HepG2 (cell line): ENCODE data around the gene SPPL2B. TPM values are rescaled to one million over a fixed set of nuclear protein-coding genes. Genes with fewer than 3 reads are reported as not detected.

Experiments used
- ATAC-seq: fragments of 200-7000 bp; cut with Tn5 transposase; 3 replicates; pipeline ENCODE4 v1.9.1; 2020; ENCODE audit warnings: mild to moderate bottlenecking, moderate library complexity
- BruUV-seq: library from RNA; stranded (reverse); fragments of 400-500 nt; replicated peaks from 2 replicates; lab custom pipeline; 2021; lab: Mats Ljungman, UMichigan
- CTCF ChIA-PET: fragments of 300-600 bp; formaldehyde crosslinking; extraction: SDS; loops from one replicate; lab custom pipeline; 2021; ENCODE audit warnings: low total read pairs, inconsistent platforms, low intra/inter-chr PET ratio; lab: Yijun Ruan, JAX
- POLR2A ChIA-PET: fragments of 350-600 bp; sonication (Branson Sonifier 250); formaldehyde crosslinking; loops from one replicate; lab custom pipeline; 2020; ENCODE audit warnings: antibody characterized with exemption, inconsistent platforms; lab: Yijun Ruan, JAX
- DNase-seq: peaks from one replicate; pipeline ENCODE4 v3.0.0-alpha.2; 2015; ENCODE audit warnings: low spot score
- FAIRE-seq: peaks from 3 replicates; lab custom pipeline; 2011; peaks lifted over from hg19 to GRCh38; lab: Jason Lieb, UNC
- H2AFZ ChIP-seq: one replicate; pipeline ENCODE4 v1.6.1; 2011; ENCODE audit warnings: low read length, inconsistent platforms
- H3K27ac ChIP-seq: fragments of 300-600 bp; 3 replicates; pipeline ENCODE4 v1.8.0; 2011; ENCODE audit warnings: mixed run types, mild to moderate bottlenecking, mixed read lengths, low read length, inconsistent platforms; ENCODE audit not compliant: insufficient read depth; ENCODE audit errors: extremely low read length
- H3K27me3 ChIP-seq, 2 experiments: fragments of 200-600 bp in 1 of 2; 2 replicates in 1 of 2; 3 replicates in 1 of 2; pipeline versions ENCODE4 v1.6.0 to v1.8.0; 2011; ENCODE audit warnings: low read length in 2 of 2, mild to moderate bottlenecking in 2 of 2, moderate library complexity in 2 of 2, inconsistent platforms in 1 of 2; ENCODE audit not compliant: insufficient read depth in 2 of 2, control insufficient read depth in 1 of 2
- H3K36me3 ChIP-seq, 2 experiments: fragments of 200-600 bp in 1 of 2; replicated peaks in 1 of 2; 2 replicates in 1 of 2; 3 replicates in 1 of 2; pipeline versions ENCODE4 v1.5.1 to v1.8.0; 2011; ENCODE audit warnings: low read length in 2 of 2, inconsistent platforms in 1 of 2; ENCODE audit not compliant: insufficient read depth in 2 of 2, control insufficient read depth in 1 of 2
- H3K4me1 ChIP-seq: 2 replicates; pipeline ENCODE4 v1.5.1; 2012; ENCODE audit warnings: low read length, inconsistent platforms; ENCODE audit not compliant: insufficient read depth
- H3K4me2 ChIP-seq: 2 replicates; pipeline ENCODE4 v1.6.0; 2011; ENCODE audit warnings: low read depth, low read length, inconsistent platforms
- H3K4me3 ChIP-seq, 3 experiments: fragments of 200-600 bp in 1 of 3; sonication (generic), shearing (Covaris generic) in 1 of 3; replicated peaks in 1 of 3; 2 replicates each; pipeline ENCODE4 v1.5.1; 2011 to 2016; ENCODE audit warnings: low read length in 3 of 3, inconsistent platforms in 2 of 3, low read depth in 2 of 3, mild to moderate bottlenecking in 2 of 3, control low read depth in 1 of 3, mixed read lengths in 1 of 3; ENCODE audit not compliant: insufficient read depth in 1 of 3
- H3K79me2 ChIP-seq: one replicate; pipeline ENCODE4 v1.6.1; 2011; ENCODE audit warnings: low read length, inconsistent platforms; ENCODE audit not compliant: insufficient read depth
- H3K9ac ChIP-seq: 2 replicates; pipeline ENCODE4 v1.6.0; 2011; ENCODE audit warnings: mild to moderate bottlenecking, low read depth, low read length, inconsistent platforms; ENCODE audit not compliant: insufficient read depth
- H3K9me3 ChIP-seq: 2 replicates; pipeline ENCODE4 v1.5.1; 2012; ENCODE audit warnings: mild to moderate bottlenecking, low read length
- H4K20me1 ChIP-seq: 2 replicates; pipeline ENCODE4 v1.6.0; 2011; ENCODE audit warnings: inconsistent platforms, mild to moderate bottlenecking, low read length, moderate library complexity; ENCODE audit not compliant: insufficient read depth
- AHR ChIP-seq: IDR thresholded peaks from 2 replicates; pipeline ENCODE4 v1.6.1; 2018; ENCODE audit warnings: missing genetic modification reagents, missing compliant biosample characterization
- NFYB ChIP-seq: sonication (generic); formaldehyde crosslinking; IDR thresholded peaks from 2 replicates; pipeline ENCODE4 v1.4.0; 2020; ENCODE audit warnings: missing genetic modification reagents
- PAF1 ChIP-seq: IDR thresholded peaks from 2 replicates; pipeline ENCODE4 v1.6.1; 2016; ENCODE audit warnings: missing genetic modification reagents, missing compliant biosample characterization
- TEAD2 ChIP-seq: sonication (generic); formaldehyde crosslinking; IDR thresholded peaks from 2 replicates; pipeline ENCODE4 v1.9.0; 2021; ENCODE audit warnings: missing genetic modification reagents
- ZBTB7A ChIP-seq: sonication (generic); formaldehyde crosslinking; IDR thresholded peaks from 2 replicates; pipeline ENCODE4 v1.8.0; 2022; ENCODE audit warnings: mild to moderate bottlenecking, missing genetic modification reagents
- ZNF121 ChIP-seq: sonication (generic); formaldehyde crosslinking; IDR thresholded peaks from 2 replicates; pipeline ENCODE4 v1.5.0; 2020; ENCODE audit warnings: mild to moderate bottlenecking, missing genetic modification reagents
- ZNF782 ChIP-seq: sonication (generic); formaldehyde crosslinking; IDR thresholded peaks from 2 replicates; pipeline ENCODE4 v1.4.0; 2020; ENCODE audit warnings: missing genetic modification reagents, mild to moderate bottlenecking, borderline replicate concordance
- WGBS: methylation state at CpG from one replicate; pipeline ENCODE4 v1.1.6; 2017; ENCODE audit warnings: low lambda C conversion rate; 5-methylcytosine and 5-hydroxymethylcytosine counted together
- in situ Hi-C: cut with HindIII; loops from 2 replicates; pipeline ENCODE4 v1.10.0; 2017; ENCODE audit warnings: low pct_unique_long_range_greater_than_20kb; ENCODE audit not compliant: extremely low pct_ligation_motif_present
- intact Hi-C: fragments of 100-400 bp; cut with micrococcal nuclease; formaldehyde crosslinking; loops from one replicate; pipeline ENCODE4 v1.10.0; 2022; ENCODE audit not compliant: unreplicated experiment
- polyA plus RNA-seq, 8 experiments: library from polyadenylated mRNA; depleted of rRNA in 3 of 8; stranded (reverse) in 7 of 8; unstranded in 1 of 8; fragments of >200 nt; fragmentation: Illumina TruSeq in 4 of 8; extraction: Trizol in 4 of 8; gene quantifications; 2 replicates each; pipeline versions ENCODE4 v1.2.1 to v1.2.3, GENCODE V29; 2011 to 2016; ENCODE audit warnings: low read depth in 4 of 8, missing spikeins in 1 of 8, mixed read lengths in 1 of 8; ENCODE audit not compliant: insufficient read depth in 1 of 8
- total RNA-seq, 5 experiments: library from RNA; depleted of rRNA; stranded (reverse); fragments of >200 nt; fragmentation: Illumina TruSeq; extraction: Trizol; gene quantifications; 2 replicates each; pipeline ENCODE4 v1.2.3, GENCODE V29; 2016; ENCODE audit warnings: low read depth in 1 of 5
- TF ChIP-seq, protein P1 (sequence below): sonication (generic); formaldehyde crosslinking; IDR thresholded peaks from 2 replicates; pipeline ENCODE4 v1.5.1; 2020; ENCODE audit warnings: mild to moderate bottlenecking, missing genetic modification reagents, moderate library complexity

SPPL2B gene
- total and polyA plus RNA-seq, 2 of the 13 experiments (the other 11 are each of a cell fraction or from before 2014, with no cell fraction given), result 14.9 to 15.2 TPM

DNA sequence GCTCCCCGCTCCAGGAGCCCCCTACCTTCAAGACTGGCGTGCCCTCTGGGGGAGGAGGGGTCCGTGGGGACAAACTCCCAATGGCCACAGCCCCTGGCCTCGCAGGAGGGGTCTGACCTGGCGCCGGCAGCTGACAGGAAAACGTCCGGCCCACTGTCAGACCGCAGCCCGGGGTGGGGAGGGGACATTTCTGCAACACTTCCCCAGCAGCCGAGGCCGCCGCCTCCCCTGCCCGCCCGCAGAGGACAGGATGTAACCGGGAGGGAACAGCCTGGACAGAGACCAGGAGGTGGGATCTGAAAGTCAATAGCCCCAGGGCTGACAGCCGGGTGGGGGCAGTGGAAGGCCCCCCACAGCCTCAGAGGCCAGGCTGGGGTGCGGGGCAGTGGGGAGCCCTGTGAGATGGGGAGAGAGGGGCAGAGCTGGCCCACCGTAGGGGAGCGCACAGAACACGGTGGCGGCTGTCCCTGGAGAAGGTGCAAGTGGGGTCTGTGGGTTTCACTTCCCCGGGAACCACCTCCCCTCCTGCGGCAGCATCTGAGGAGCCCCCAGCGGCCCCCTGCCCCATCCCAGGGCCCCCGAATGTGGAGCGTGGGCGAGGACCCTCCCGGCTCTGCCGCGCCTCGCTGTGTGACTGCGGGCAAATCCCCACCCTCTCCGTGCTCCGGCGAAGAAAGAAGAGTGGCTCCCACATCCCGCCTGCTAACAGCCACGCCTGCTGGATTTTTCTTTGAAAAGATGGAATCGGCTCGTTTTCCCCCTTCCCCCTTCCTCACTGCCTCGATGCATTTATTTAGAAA is 46.2 kb upstream of the SPPL2B start, which contains the start of gene PEAK3 (continued):
- TF ChIP-seq, protein P1, sequence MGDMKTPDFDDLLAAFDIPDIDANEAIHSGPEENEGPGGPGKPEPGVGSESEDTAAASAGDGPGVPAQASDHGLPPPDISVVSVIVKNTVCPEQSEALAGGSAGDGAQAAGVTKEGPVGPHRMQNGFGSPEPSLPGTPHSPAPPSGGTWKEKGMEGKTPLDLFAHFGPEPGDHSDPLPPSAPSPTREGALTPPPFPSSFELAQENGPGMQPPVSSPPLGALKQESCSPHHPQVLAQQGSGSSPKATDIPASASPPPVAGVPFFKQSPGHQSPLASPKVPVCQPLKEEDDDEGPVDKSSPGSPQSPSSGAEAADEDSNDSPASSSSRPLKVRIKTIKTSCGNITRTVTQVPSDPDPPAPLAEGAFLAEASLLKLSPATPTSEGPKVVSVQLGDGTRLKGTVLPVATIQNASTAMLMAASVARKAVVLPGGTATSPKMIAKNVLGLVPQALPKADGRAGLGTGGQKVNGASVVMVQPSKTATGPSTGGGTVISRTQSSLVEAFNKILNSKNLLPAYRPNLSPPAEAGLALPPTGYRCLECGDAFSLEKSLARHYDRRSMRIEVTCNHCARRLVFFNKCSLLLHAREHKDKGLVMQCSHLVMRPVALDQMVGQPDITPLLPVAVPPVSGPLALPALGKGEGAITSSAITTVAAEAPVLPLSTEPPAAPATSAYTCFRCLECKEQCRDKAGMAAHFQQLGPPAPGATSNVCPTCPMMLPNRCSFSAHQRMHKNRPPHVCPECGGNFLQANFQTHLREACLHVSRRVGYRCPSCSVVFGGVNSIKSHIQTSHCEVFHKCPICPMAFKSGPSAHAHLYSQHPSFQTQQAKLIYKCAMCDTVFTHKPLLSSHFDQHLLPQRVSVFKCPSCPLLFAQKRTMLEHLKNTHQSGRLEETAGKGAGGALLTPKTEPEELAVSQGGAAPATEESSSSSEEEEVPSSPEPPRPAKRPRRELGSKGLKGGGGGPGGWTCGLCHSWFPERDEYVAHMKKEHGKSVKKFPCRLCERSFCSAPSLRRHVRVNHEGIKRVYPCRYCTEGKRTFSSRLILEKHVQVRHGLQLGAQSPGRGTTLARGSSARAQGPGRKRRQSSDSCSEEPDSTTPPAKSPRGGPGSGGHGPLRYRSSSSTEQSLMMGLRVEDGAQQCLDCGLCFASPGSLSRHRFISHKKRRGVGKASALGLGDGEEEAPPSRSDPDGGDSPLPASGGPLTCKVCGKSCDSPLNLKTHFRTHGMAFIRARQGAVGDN (CRISPR knock-in tag), result peak; percentile 66
- TF ChIP-seq PAF1 (CRISPR knock-in tag) (no peak), NFYB (CRISPR knock-in tag) (no peak), AHR (CRISPR knock-in tag) (no peak), TEAD2 (CRISPR knock-in tag) (no peak), ZBTB7A (CRISPR knock-in tag) (peak; percentile 29; the same call in 1 of the 2 replicates)

DNA sequence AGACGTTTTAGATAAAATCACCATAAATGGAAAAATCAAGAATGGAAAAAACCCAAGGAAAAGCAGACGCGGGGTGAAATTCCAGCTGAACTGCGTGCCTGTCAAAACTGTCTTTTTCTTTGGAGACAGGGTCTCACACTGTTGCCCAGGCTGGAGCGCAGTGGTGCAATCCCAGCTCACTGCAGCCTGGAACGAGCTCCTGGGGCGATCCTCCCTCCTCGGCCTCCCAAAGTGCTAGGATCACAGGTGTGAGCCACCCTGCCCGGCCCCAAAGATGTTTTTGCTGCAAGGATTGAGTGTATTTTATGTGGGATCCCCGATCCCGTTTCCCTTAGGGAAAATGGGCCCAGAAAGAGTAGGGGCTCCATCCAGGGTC is 45.6 kb upstream of the SPPL2B start:
- no peak for ATAC-seq
- no peak for TF ChIP-seq ZNF782 (CRISPR knock-in tag)
- peak; percentile 57 for TF ChIP-seq ZNF121 (CRISPR knock-in tag)
- CTCF ChIA-PET, result no interaction called here

More for the DNA sequence above, 45.6 kb upstream of the SPPL2B start:
- H2AFZ ChIP-seq, result no peak overlapping the region
- intact Hi-C loops (no loop called here), in situ Hi-C loops (no loop called here)
- 45% methylated on average over 5 of the region's 11 CpGs for WGBS
- no peaks in the 10 kb centered on the region for H3K9me3 ChIP-seq
- H3K4me1 ChIP-seq, result peaks cover 27% of the 10 kb centered on the region
- H3K9ac ChIP-seq, result no peak overlapping the region
- DNase-seq, result no peak
- no peak overlapping the region for H3K4me3 ChIP-seq
- no peak overlapping the region for H3K27ac ChIP-seq
- H3K4me2 ChIP-seq, result no peak overlapping the region
- no TSS peak for BruUV-seq
- no peak for FAIRE-seq
- POLR2A ChIA-PET, result no interaction called here
- H3K79me2 ChIP-seq, result no peaks in the 10 kb centered on the region
- H3K27me3 ChIP-seq, result peaks cover 4 to 39% of the 10 kb centered on the region in 2 experiments; a peak in 4 of 5 replicates
- H4K20me1 ChIP-seq, result peaks cover 2% of the 10 kb centered on the region
- no peaks in the 10 kb centered on the region for H3K36me3 ChIP-seq
